GOT3 (cell line): ENCODE measurements around the gene CSNK1E.

ENCODE experiments used
- DNase-seq: peaks from one replicate; lab custom pipeline; 2025; ENCODE audit warnings: mixed read lengths; lab: John Stamatoyannopoulos, UW

The CSNK1E gene

DNA sequence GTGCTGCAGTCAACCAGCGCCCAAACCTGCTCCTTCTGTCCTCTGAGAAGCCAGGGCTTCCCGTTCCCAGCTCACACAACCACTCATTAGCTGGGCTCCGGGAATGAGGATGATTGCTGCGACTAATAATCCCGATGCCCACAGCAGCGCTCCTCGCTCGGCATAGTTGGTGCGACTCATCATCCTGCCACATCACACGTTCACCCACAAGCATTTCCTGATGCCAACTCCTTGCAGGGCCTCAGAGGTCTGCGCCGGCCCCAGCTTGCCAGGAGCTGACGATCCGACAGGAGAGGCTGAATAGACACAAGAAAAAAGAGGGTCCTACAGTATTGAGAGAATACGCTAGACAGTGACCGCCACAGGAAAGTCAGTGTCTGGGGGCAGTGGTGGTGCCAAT, 10.6 kb upstream of the CSNK1E start:
- no peak for DNase-seq

DNA sequence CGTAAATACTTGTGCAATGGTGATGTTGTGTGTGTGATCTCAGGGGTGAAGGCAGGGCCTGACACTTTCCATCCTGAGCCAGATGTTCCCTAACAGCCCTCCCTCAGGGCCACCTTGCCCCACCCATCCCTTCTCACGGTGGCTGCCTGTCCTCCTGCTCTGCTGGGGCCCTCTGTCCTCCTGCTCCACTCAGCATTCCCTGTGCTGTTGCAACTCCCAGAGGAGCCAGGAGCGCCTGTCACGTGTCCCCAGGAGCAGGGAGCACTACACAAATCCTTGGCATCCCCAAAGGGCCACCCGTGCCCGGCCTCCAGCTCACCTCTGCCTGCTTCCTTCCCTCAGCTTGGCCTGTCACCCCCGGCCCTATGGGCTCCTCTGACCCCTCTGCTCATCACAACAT, 10.2 kb upstream of the CSNK1E start:
- DNase-seq, result no peak

DNA sequence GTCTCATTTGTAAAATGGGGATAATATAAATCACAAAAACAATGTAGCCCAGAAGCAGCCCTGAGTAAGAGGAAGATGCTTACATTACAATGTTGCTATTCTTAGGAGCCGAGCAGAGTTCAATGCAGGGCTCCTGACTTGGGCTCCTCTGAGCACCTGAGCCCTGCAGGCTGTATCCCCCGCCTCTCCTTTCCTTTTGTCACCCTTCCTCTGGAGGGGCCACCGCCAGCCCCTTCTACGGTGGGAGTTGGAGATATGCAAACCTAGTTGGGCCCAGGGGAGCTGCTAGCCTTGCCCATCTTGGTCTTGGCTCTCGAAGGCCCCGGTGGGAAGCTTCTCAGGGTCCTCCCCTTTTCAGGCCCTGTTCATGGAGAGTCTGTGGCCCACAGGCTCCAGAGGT, 8.4 kb upstream of the CSNK1E start:
- no peak for DNase-seq

DNA sequence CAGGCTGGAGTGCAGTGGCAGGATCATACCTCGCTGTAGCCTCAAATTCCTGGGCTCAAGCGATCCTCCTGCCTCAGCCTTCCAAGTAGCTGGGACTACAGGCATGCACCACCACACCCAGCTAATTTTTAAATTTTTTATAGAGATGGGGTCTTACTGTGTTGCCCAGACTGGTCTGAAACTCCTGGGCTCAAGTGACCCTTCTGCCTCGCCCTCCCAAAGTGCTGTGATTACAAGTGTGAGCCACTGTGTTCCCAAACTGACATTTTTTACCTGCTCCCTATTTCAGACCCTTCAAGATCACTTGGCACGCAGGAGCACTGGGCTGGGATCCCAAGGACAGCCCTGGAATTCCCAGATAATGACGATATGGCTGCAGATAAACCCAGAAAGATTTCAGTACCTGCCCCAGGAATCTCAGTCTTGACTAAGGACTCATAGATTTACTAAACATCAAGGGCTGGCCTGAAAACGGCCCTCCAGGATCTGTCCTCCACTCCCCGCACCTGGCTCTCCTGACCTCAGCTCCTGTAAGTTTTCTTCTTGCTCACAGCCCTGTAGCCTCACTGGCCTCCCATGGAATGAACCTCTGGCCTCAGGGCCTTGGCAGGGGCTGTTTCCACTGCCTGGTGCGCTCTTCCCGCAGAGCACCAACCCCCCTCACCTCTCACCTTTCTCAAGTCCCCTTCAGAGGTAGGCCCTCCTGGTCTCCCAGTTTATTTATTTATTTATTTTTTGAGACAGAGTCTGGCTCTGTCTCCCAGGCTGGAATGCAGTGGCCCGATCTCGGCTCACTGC, 3.6 kb upstream of the CSNK1E start:
- no peak for DNase-seq

DNA sequence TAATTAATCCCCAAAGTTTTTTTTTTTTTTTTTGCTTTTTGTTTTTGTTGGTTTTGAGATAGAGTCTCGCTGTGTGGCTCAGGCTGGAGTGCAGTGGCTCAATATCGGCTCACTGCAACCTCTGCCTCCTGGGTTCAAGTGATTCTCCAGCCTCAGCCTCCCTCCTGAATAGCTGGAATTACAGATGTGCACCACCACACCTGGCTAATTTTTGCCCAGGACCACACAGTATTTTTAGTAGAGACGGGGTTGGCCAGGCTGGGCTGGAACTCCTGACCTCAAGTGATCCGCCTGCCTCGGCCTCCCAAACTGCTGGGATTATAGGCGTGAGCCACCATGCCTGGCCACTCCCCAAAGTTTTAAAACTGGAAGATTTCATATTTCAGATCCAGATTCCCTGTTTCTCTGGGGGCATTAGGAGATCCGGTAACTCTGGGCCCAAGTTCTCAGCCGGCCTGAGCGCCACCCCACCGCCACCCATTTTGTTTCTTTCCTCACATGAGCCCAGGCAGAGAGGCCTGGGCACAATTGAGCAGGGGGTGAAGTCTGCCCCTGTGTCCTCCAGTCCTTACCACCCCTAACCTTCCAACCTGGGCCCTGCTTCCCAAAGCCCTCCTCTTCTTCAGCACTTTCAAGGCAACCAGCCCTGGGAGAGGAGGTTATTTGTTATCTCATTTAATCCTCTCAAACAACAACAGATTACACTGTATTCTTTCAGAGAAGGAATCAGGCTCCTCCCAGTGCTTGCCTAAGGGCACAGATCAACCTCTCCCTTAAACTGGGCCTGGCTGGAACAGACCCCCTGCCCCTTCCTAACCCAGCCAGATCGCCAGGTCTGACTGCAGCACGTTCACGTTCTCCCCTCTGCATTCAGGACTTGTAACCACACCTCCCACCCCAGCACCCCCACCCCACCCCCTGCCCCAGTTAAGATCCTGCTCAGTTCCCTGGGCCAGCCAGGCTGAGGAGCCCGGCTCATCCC, 1.9 kb upstream of the CSNK1E start:
- DNase-seq, result no peak

DNA sequence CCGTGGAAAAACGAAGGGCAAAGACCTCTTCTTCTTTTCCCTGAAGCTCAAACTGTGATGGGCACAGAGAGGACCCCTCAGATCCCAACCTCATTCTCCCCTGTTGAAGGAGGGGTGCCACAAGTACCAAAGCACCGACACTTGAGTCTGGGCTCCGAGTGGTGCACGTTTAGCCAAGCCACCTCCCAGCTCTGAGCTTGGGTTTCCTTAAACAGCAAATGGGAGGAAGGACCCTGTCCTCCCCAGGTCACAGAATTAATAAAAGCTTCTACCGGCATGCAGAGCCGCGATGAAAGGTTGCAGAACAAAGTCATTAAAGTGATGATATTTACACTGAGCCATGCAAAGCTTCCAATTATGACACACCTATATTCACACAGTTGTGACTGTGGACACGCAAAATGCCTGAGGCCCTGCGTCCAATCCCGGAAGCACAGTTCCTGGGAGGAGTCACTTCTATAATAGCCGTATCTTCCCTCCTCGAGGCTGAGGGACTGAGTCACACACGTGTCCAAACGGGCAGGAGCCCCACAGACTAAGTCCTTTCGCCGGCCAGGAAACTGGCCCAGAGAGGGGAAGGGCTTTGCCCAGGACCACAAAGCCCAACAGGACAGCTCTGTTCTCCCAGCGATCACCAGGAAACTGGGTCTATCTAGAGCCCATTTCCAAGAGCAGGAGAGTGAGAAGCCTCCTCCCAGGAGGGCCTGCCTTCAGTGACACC, 922 bp upstream of the CSNK1E start:
- peak; percentile 13 for DNase-seq

DNA sequence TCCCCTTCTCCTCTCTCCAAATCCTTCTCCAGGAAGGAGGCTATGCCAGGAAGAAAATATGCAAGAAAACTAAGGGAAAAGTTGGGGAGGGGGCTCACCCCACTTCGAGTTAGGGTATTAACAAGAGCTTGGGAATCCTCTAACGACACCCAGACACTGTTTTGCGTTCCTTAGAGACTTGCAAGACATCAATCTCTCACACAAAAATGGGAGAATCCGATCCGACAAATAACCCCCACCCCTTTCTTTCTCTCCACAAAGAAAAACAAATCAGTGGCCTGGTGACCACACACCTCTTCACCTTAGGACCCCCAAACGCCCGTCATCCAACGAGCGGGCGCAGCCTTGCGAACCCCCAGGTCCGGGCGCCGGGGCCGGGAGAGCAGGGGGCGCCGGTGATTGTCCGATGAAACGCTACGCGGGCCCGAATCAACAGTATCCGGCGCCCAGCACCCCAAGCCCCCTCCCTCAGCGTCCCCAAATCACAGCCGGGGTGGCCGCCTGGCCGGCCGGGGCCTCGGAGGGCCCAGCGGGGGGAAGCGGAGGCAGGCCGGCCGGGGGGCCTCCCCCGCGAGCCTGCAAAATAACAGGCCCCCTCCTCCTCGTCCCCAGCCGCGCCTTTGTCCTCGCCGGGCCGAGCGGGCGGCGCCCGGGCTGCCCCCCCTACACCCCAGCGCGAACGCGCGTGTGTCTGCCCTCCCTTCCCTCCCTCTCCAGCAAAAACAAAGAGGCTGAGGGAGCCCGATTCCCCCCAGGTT, 690 bp downstream of the CSNK1E start:
- no peak for DNase-seq

DNA sequence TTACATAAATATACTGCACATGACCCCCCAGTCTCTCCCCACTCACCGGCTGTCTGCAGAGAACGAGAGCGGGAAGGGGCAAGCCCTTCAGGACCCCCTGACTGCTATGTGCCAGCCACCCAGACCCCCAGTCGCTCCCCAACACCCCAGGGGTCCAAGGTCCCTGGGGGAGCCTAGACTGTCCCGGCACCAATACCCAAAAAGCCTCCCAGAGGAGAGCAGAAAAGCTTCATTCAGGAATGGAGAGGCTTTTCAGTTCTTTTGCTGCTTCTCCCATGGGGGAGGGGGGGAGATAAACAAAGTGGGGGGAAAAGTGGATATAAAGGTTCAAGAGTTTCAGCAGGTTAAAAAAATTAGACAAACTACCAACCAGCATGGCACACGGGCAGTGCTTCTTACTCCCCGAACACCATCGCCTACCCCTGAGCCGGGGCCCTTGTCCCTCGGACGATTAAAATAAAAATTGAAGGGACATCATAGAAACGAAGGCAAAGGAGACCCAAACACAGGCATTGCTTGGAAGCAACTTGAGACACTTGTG, 1.3 kb downstream of the CSNK1E start:
- DNase-seq, result no peak

DNA sequence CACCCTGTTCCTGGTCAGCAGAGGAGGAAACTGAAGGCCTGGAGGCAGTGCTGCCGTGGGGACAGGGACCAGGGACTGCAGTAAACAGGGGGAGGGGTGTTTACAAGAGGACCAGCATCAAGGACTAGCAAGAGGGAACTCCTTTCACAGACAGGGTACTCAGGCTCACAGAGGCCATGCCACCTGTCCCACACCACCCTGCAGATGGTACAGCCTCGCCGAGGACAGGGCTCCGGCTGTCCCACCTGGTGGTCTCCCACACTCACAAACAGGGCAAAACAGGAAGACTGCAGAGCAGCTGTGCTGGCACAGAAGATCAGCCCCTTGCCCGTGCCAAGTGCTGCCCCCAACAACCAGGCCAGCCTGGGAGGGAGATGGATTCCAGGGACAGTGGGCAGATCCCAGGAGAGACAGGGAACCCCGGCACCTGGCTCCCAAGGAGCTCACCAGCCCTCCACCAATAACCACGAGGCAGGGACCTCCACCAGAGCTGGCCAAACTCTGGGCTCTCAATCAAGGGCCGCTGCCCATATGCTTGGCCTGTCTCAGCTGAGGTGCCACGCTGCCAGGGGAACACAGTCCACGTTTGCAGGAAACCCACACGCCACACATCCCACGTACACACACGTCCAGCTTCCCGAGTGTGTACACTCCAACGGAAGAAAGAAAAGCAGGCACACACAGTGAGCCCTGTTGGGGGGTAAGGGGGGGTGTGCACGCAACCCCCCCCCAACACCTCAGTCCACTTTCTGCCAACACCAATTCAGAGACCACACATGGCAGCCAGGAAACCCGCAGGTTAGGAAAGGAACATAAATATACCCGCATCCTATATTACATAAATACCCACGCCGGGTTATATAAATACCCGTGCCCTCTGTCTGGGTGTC, 2.1 kb downstream of the CSNK1E start:
- no peak for DNase-seq

DNA sequence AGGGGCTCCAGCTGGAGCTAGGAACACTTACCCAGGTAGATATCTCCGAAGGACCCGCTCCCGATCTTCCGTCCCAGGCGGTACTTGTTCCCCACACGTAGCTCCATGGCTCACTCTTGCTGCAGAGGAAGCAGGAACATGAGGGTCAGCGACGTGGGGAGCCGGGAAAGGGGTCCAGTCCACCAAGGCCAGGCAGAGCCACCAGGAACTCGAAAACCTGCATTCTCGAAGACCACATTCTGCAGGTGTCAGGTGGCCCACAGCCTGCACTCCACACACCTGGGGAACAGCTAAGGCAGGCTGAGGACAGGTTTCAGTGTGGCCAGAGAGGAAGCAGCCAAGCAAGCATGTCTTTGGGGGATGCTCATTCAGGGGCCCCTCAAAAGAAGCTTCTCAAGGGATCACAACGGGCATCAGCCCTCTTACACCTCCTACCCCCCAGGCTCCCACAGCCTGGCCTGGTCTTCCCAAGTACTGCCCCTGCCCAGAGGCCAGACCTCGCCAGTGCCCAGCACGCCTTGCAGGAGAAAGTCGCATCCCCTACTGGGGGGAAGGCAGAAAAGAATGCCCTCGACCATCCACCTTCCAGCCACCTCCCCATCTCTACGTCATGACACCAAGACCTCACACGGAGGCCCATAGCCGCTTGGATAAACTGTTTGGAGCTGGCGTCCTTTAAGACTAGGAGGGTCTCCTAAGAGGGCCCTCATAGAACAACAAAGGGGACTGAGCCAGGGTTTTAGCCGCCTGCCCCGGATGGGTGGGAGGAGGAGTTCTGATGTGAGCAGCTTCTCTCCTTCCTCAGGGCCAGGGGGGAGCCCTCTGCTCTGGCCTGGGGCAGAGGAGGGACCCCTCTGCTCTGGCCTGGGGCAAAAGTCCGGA, 2.9 kb downstream of the CSNK1E start:
- no peak for DNase-seq

DNA sequence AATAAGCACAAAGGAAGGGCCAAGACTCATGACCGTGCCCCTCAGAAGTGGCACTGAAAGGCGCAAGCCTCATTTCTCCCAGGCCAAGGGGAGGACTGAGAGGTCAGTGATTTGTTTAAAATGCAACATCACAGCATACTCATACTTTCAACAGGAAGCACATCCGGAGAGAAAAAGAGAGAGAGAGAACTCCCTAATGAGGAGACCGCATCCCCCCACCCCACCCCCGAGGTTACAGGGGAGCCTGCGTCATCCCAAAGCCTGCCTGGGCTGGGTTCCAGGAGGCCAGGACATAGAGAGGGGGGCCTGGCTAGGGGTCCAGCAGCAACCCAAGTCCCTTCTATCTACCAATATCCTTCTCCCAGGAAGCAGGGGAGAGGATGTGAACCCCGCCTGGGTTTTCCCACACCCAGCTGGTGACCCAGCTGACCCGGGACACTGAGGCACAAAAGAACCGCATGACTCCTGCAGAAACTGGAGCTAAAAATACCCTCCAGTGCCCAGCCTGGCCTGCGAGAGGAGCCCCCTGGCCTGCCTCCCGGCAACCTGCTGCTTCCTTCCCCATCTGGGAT, 3.8 kb downstream of the CSNK1E start:
- peak; percentile 31 for DNase-seq

DNA sequence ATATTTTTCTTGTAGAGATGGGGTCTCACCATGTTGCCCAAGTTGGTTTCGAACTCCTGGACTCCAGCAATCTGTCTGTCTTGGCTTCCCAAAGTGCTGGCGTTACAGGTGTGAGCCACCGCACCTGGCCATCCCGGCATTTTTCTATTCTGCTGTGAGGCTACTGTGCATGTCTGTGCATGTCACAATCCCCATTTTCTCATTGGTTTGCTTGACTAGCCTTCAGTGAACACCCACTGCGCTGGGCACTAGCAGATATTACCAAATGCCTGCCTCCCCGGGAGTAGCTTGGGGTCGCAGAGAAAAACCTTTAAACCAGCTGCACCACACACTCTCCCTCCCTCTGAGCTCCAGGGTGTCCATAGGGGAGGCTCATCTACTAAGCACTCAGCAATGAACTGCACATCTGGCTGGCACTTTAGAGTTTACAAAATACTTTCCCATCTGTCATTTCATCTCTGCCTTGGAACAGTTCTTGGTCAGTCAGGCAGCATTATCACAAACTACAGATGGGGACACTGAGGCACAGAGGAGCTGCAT, 4.9 kb downstream of the CSNK1E start:
- DNase-seq, result no peak

DNA sequence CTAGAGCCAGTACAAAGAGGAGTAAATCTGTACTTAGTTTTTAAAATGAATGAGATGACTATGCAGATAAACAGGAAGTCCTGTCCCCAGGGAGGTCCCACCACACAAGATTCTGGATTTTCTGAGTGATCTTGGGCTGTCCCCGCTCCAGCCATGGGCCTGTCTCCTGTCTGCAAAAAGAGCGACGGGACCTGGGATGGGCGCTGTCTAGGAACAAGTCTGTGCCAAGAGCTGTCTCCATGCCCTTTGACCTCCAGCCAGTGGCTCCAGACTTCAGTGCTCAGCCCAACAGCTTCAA, 6.0 kb downstream of the CSNK1E start:
- no peak for DNase-seq

DNA sequence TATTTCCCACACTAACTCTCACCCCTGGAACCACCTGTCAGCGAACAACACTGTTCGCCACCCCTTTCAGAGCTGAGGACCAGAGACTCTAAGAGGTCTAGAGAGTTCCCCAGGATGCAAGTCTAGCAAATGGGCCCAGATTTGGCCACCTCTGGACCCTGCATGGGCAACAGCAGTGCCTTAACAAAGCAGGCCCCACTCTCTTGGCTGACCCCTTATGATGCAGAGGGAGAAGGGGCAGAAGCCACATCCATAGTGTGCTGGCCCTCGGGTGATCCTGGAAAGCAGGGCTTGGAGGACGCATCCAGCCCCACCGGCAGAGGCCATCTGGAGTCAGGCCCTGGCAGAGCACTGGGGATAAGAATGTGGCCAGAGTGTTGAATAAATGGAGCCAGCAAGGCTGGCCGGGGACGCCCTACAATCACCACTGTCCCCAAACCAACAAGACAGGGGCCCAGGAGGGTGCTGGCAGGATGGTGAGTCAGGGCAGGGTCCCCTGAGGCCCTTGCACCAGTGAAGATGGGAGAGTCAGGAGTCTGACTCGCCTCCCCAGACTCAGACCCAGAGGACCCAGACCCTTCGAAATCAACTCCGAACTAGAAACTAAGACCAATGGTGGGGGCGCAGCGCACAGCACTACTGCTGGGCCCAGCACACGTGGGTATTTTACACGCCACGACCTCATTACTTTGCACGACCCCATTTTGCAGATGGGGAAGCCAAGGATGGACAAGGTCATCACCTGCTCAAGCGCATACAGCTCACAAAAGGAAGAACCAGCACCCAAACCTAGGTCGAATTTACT, 6.5 kb downstream of the CSNK1E start:
- no peak for DNase-seq

DNA sequence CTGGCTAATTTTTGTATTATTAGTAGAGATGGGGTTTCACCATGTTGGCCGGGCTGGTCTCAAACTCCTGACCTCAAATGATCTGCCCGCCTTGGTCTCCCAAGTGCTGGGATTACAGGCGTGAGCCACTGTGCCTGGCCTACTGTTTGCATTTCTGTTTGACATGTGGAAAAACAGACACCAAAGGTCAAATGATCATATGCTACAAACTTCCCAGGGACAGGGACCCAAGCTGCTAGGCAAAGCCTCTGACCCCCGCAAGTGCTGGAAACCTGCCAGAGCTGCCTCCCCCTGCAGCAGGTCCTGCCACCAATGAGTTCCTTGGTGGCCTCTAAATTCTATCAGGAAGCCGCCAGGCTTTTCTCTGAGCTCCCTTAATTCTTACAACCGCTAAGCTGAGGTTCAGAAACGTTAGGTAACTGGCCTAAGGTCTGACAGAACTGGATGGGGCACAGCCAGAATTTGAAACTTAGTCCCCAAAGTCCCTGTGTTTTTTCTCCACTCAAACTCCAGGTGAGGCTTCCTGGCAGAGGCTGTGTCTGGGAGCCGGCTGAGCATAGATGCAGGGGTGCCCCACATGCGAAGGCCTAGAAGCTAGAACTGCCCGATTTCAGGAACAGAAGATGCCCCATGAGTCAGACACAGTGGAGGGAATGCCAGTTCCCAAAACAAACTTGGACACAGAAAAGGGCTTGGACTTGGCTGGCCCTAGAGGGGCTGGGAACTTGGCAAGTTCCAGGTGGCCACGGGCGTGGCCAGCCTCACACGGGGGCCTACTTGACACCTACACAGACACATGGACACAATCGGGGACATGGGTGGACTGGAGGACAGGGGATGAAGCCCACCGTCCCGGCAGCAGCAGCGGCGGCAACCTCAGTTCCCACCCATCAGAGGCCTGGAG, 7.4 kb downstream of the CSNK1E start:
- no peak for DNase-seq

DNA sequence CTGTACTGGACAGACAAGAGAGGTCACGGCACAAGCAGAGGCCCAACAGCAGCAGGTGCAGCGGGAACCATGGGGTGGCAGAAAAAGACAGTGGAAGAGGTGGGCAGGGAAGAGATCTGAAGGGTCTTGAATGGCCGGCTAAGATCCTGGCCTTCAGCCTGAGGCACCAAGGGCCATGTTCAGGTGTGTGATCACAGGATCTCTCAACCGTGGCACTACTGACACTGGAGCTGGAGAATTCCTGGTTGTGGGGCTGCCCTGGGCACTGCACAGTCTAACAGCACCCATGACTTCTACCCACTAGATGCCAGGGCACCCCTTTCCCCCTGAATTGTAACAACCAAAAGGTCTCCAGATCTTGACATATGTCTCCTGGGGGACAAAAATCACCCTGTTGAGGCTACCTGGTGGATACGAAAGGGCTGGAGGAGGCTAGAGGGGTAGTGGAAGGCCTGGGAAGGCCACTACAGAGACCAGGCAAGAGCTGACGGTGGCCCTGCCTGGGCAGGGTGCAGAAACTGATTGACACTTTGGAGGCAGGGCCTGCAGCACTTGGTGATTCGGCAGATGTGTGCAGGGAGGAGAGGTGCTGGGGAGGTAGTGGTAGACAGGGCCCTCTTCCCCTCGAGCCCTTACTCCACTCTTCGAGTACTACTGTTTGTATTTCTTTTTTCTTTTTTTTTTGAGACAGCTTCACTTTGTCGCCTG, 8.3 kb downstream of the CSNK1E start:
- DNase-seq, result no peak
